Dedifferentiated amniotic fluid mesenchymal stem cell (primary cell): Measurements from ENCODE around the gene THRB.
A peak's percentile ranks its signal among the peaks of the same experiment; 100 is the strongest.

ENCODE experiments used
- DNase-seq: peaks from one replicate; pipeline ENCODE4 v3.0.0-alpha.2; 2016; ENCODE audit errors: extremely low spot score

Gene THRB

GRCh38 chr3:24306518-24306917 is 188.1 kb downstream of the THRB start:
- no peak for DNase-seq

- no peak for DNase-seq
These were observed 188.7 kb downstream of the THRB start for GRCh38 chr3:24305795-24306467.

GRCh38 chr3:24303057-24303754 is 191.4 kb downstream of the THRB start:
- DNase-seq, result no peak

GRCh38 chr3:24302396-24302795 is 192.3 kb downstream of the THRB start:
- DNase-seq, result no peak

GRCh38 chr3:24300949-24301348 is 193.7 kb downstream of the THRB start:
- DNase-seq, result no peak

- DNase-seq, result peak; percentile 33
These were observed 194.6 kb downstream of the THRB start for GRCh38 chr3:24299806-24300626.

GRCh38 chr3:24299246-24299805 is 195.3 kb downstream of the THRB start:
- DNase-seq, result peak; percentile 57

GRCh38 chr3:24296441-24297205 is 198.0 kb downstream of the THRB start:
- no peak for DNase-seq

- DNase-seq, result no peak
These were observed 200.5 kb downstream of the THRB start for GRCh38 chr3:24294150-24294549.

GRCh38 chr3:24291646-24292045 is 203.0 kb downstream of the THRB start:
- DNase-seq, result no peak

- no peak for DNase-seq
These were observed 204.1 kb downstream of the THRB start for GRCh38 chr3:24290596-24290995.

GRCh38 chr3:24288496-24289236 is 206.0 kb downstream of the THRB start:
- no peak for DNase-seq

GRCh38 chr3:24287755-24288450 is 206.7 kb downstream of the THRB start:
- no peak for DNase-seq

- DNase-seq, result no peak
These were observed 208.2 kb downstream of the THRB start for GRCh38 chr3:24286405-24286804.

- DNase-seq, result no peak
These were observed 216.1 kb downstream of the THRB start for GRCh38 chr3:24278543-24278942.

- no peak for DNase-seq
These were observed 221.2 kb downstream of the THRB start for GRCh38 chr3:24273491-24273890.

- DNase-seq, result no peak
These were observed 221.8 kb downstream of the THRB start for GRCh38 chr3:24272875-24273274.

- no peak for DNase-seq
These were observed 222.2 kb downstream of the THRB start for GRCh38 chr3:24272408-24272807.

GRCh38 chr3:24271228-24271627 is 223.4 kb downstream of the THRB start:
- DNase-seq, result no peak

GRCh38 chr3:24270744-24271143 is 223.9 kb downstream of the THRB start:
- DNase-seq, result no peak
